Type B pancreatic cell (in vitro differentiated cells): ENCODE measurements around the gene ABLIM1. TPM values are rescaled to one million over a fixed set of nuclear protein-coding genes. Genes with fewer than 3 reads are reported as not detected.

Experiments
- DNase-seq: peaks from one replicate; pipeline ENCODE4 v3.0.0; 2021; ENCODE audit warnings: mixed read lengths; ENCODE audit not compliant: unreplicated experiment; ENCODE audit errors: extremely low spot score
- H3K27ac Mint-ChIP-seq: 2 replicates; pipeline ENCODE4 v1.8.0; 2021; ENCODE audit warnings: mild to moderate bottlenecking, mixed read lengths
- H3K27me3 Mint-ChIP-seq: 2 replicates; pipeline ENCODE4 v1.8.0; 2021; ENCODE audit warnings: mixed read lengths
- H3K36me3 Mint-ChIP-seq: 2 replicates; pipeline ENCODE4 v1.8.0; 2021; ENCODE audit warnings: mixed read lengths
- H3K4me1 Mint-ChIP-seq: one replicate; pipeline ENCODE4 v1.8.0; 2021; ENCODE audit warnings: mixed read lengths; ENCODE audit not compliant: unreplicated experiment
- H3K4me3 Mint-ChIP-seq: 2 replicates; pipeline ENCODE4 v1.8.0; 2021; ENCODE audit warnings: mild to moderate bottlenecking, mixed read lengths
- H3K9me3 Mint-ChIP-seq: 2 replicates; pipeline ENCODE4 v1.8.0; 2021; ENCODE audit warnings: mixed read lengths
- CTCF ChIP-seq: fragments of 200-600 bp; sonication (generic); conservative IDR thresholded peaks from 2 replicates; pipeline ENCODE4 v1.5.0; 2021; ENCODE audit warnings: antibody characterized with exemption, mild to moderate bottlenecking
- total RNA-seq: library from RNA; stranded (reverse); gene quantifications from 2 replicates; pipeline ENCODE4 v1.2.1, GENCODE V29; 2021; ENCODE audit warnings: low replicate concordance

Gene ABLIM1
- total RNA-seq, 1 donor from 2014 or later = 77.7 TPM

- no peak for TF ChIP-seq CTCF
- peaks cover 15% of the 10 kb centered on the region for H3K36me3 Mint-ChIP-seq
- H3K9me3 Mint-ChIP-seq = no peaks in the 10 kb centered on the region
- DNase-seq = no peak
- no peak overlapping the region for H3K27ac Mint-ChIP-seq
- H3K27me3 Mint-ChIP-seq = no peaks in the 10 kb centered on the region
- H3K4me1 Mint-ChIP-seq = peaks cover 23% of the 10 kb centered on the region
- H3K4me3 Mint-ChIP-seq = no peak overlapping the region
Observed at GRCh38 chr10:114472877-114473253, 185.2 kb downstream of the ABLIM1 start.

GRCh38 chr10:114471906-114472876, 185.9 kb downstream of the ABLIM1 start:
- Mint-ChIP-seq H3K9me3 (no peaks in the 10 kb centered on the region), H3K36me3 (peaks cover 15% of the 10 kb centered on the region), H3K4me1 (peaks cover 19% of the 10 kb centered on the region), H3K4me3 (no peak overlapping the region), H3K27me3 (no peaks in the 10 kb centered on the region), H3K27ac (no peak overlapping the region)
- no peak for DNase-seq
- TF ChIP-seq CTCF = no peak

- no peak for DNase-seq
- peaks cover 15% of the 10 kb centered on the region for H3K36me3 Mint-ChIP-seq
- no peaks in the 10 kb centered on the region for H3K27me3 Mint-ChIP-seq
- peak; percentile 95 for TF ChIP-seq CTCF
- H3K4me1 Mint-ChIP-seq = peaks cover 14% of the 10 kb centered on the region
- no peaks in the 10 kb centered on the region for H3K9me3 Mint-ChIP-seq
- H3K4me3 Mint-ChIP-seq = no peak overlapping the region
- peak overlapping the region; percentile 20 for H3K27ac Mint-ChIP-seq
Observed at GRCh38 chr10:114470956-114471905, 186.8 kb downstream of the ABLIM1 start.

GRCh38 chr10:114470361-114470760, 187.7 kb downstream of the ABLIM1 start:
- TF ChIP-seq CTCF = no peak
- no peak overlapping the region for H3K4me3 Mint-ChIP-seq
- no peak for DNase-seq
- no peaks in the 10 kb centered on the region for H3K9me3 Mint-ChIP-seq
- H3K27me3 Mint-ChIP-seq = no peaks in the 10 kb centered on the region
- H3K4me1 Mint-ChIP-seq = peaks cover 14% of the 10 kb centered on the region
- peaks cover 12% of the 10 kb centered on the region for H3K36me3 Mint-ChIP-seq
- no peak overlapping the region for H3K27ac Mint-ChIP-seq

GRCh38 chr10:114458955-114459354, 199.1 kb downstream of the ABLIM1 start:
- no peaks in the 10 kb centered on the region for H3K27me3 Mint-ChIP-seq
- H3K9me3 Mint-ChIP-seq = no peaks in the 10 kb centered on the region
- H3K27ac Mint-ChIP-seq = no peak overlapping the region

More at GRCh38 chr10:114458955-114459354, 199.1 kb downstream of the ABLIM1 start:
- peak; percentile 73 for TF ChIP-seq CTCF
- H3K36me3 Mint-ChIP-seq = peaks cover 36% of the 10 kb centered on the region
- DNase-seq = no peak
- no peaks in the 10 kb centered on the region for H3K4me1 Mint-ChIP-seq
- H3K4me3 Mint-ChIP-seq = no peak overlapping the region
